HepG2 (cell line): Measurements from ENCODE around the gene CCNQ. TPM values are rescaled to one million over a fixed set of nuclear protein-coding genes. Genes with fewer than 3 reads are reported as not detected.

Experiments used
- ATAC-seq: fragments of 200-7000 bp; cut with Tn5 transposase; 3 replicates; pipeline ENCODE4 v1.9.1; 2020; ENCODE audit warnings: mild to moderate bottlenecking, moderate library complexity
- BruUV-seq: library from RNA; stranded (reverse); fragments of 400-500 nt; replicated peaks from 2 replicates; lab custom pipeline; 2021; lab: Mats Ljungman, UMichigan
- CTCF ChIA-PET: fragments of 300-600 bp; formaldehyde crosslinking; extraction: SDS; loops from one replicate; lab custom pipeline; 2021; ENCODE audit warnings: low total read pairs, inconsistent platforms, low intra/inter-chr PET ratio; lab: Yijun Ruan, JAX
- POLR2A ChIA-PET: fragments of 350-600 bp; sonication (Branson Sonifier 250); formaldehyde crosslinking; loops from one replicate; lab custom pipeline; 2020; ENCODE audit warnings: antibody characterized with exemption, inconsistent platforms; lab: Yijun Ruan, JAX
- DNase-seq: peaks from one replicate; pipeline ENCODE4 v3.0.0-alpha.2; 2015; ENCODE audit warnings: low spot score
- FAIRE-seq: peaks from 3 replicates; lab custom pipeline; 2011; peaks lifted over from hg19 to GRCh38; lab: Jason Lieb, UNC
- H2AFZ ChIP-seq: one replicate; pipeline ENCODE4 v1.6.1; 2011; ENCODE audit warnings: low read length, inconsistent platforms
- H3K27ac ChIP-seq: fragments of 300-600 bp; 3 replicates; pipeline ENCODE4 v1.8.0; 2011; ENCODE audit warnings: mixed run types, mild to moderate bottlenecking, mixed read lengths, low read length, inconsistent platforms; ENCODE audit not compliant: insufficient read depth; ENCODE audit errors: extremely low read length
- H3K27me3 ChIP-seq, 2 experiments: fragments of 200-600 bp in 1 of 2; 2 replicates in 1 of 2; 3 replicates in 1 of 2; pipeline versions ENCODE4 v1.6.0 to v1.8.0; 2011; ENCODE audit warnings: low read length in 2 of 2, mild to moderate bottlenecking in 2 of 2, moderate library complexity in 2 of 2, inconsistent platforms in 1 of 2; ENCODE audit not compliant: insufficient read depth in 2 of 2, control insufficient read depth in 1 of 2
- H3K36me3 ChIP-seq, 2 experiments: fragments of 200-600 bp in 1 of 2; replicated peaks in 1 of 2; 2 replicates in 1 of 2; 3 replicates in 1 of 2; pipeline versions ENCODE4 v1.5.1 to v1.8.0; 2011; ENCODE audit warnings: low read length in 2 of 2, inconsistent platforms in 1 of 2; ENCODE audit not compliant: insufficient read depth in 2 of 2, control insufficient read depth in 1 of 2
- H3K4me1 ChIP-seq: 2 replicates; pipeline ENCODE4 v1.5.1; 2012; ENCODE audit warnings: low read length, inconsistent platforms; ENCODE audit not compliant: insufficient read depth
- H3K4me2 ChIP-seq: 2 replicates; pipeline ENCODE4 v1.6.0; 2011; ENCODE audit warnings: low read depth, low read length, inconsistent platforms
- H3K4me3 ChIP-seq, 3 experiments: fragments of 200-600 bp in 1 of 3; sonication (generic), shearing (Covaris generic) in 1 of 3; replicated peaks in 1 of 3; 2 replicates each; pipeline ENCODE4 v1.5.1; 2011 to 2016; ENCODE audit warnings: low read length in 3 of 3, inconsistent platforms in 2 of 3, low read depth in 2 of 3, mild to moderate bottlenecking in 2 of 3, control low read depth in 1 of 3, mixed read lengths in 1 of 3; ENCODE audit not compliant: insufficient read depth in 1 of 3
- H3K79me2 ChIP-seq: one replicate; pipeline ENCODE4 v1.6.1; 2011; ENCODE audit warnings: low read length, inconsistent platforms; ENCODE audit not compliant: insufficient read depth
- H3K9ac ChIP-seq: 2 replicates; pipeline ENCODE4 v1.6.0; 2011; ENCODE audit warnings: mild to moderate bottlenecking, low read depth, low read length, inconsistent platforms; ENCODE audit not compliant: insufficient read depth
- H3K9me3 ChIP-seq: 2 replicates; pipeline ENCODE4 v1.5.1; 2012; ENCODE audit warnings: mild to moderate bottlenecking, low read length
- H4K20me1 ChIP-seq: 2 replicates; pipeline ENCODE4 v1.6.0; 2011; ENCODE audit warnings: inconsistent platforms, mild to moderate bottlenecking, low read length, moderate library complexity; ENCODE audit not compliant: insufficient read depth
- ARNTL ChIP-seq: sonication (generic); formaldehyde crosslinking; IDR thresholded peaks from 2 replicates; pipeline ENCODE4 v1.4.0; 2020; ENCODE audit warnings: mild to moderate bottlenecking, missing genetic modification reagents
- CBX1 ChIP-seq: IDR thresholded peaks from one replicate; pipeline ENCODE4 v1.6.1; 2016; ENCODE audit warnings: antibody characterized with exemption, low read depth
- CENPX ChIP-seq: sonication (generic); formaldehyde crosslinking; IDR thresholded peaks from 2 replicates; pipeline ENCODE4 v1.9.0; 2021; ENCODE audit warnings: mild to moderate bottlenecking, missing genetic modification reagents, moderate library complexity
- DNMT3B ChIP-seq: conservative IDR thresholded peaks from 2 replicates; pipeline ENCODE4 v1.6.1; 2016; ENCODE audit warnings: missing biosample characterization, control low read depth
- FOXP1 ChIP-seq, 2 experiments: fragments of 450-650 bp in 1 of 2; IDR thresholded peaks; 2 replicates each; pipeline ENCODE4 v1.6.1; 2017 to 2018; ENCODE audit warnings: antibody characterized with exemption in 1 of 2
- KDM5B ChIP-seq: sonication (generic); formaldehyde crosslinking; IDR thresholded peaks from 2 replicates; pipeline ENCODE4 v1.4.0; 2020; ENCODE audit warnings: missing genetic modification reagents, mild to moderate bottlenecking, borderline replicate concordance
- MTF1 ChIP-seq: sonication (generic); formaldehyde crosslinking; IDR thresholded peaks from 2 replicates; pipeline ENCODE4 v1.5.0; 2020; ENCODE audit warnings: missing genetic modification reagents
- NKX3-1 ChIP-seq: sonication (generic); formaldehyde crosslinking; IDR thresholded peaks from 2 replicates; pipeline ENCODE4 v1.5.0; 2020; ENCODE audit warnings: missing genetic modification reagents
- REL ChIP-seq: sonication (generic); formaldehyde crosslinking; conservative IDR thresholded peaks from 2 replicates; pipeline ENCODE4 v1.8.0; 2022; ENCODE audit warnings: mild to moderate bottlenecking, missing genetic modification reagents, moderate library complexity
- SP1 ChIP-seq, 2 experiments: fragments of 450-650 bp in 1 of 2; sonication (generic) in 1 of 2; formaldehyde crosslinking in 1 of 2; IDR thresholded peaks; 2 replicates each; pipeline versions ENCODE4 v1.4.0 to v1.6.1; 2016 to 2020; ENCODE audit warnings: missing genetic modification reagents in 1 of 2
- ZIK1 ChIP-seq: sonication (generic); formaldehyde crosslinking; IDR thresholded peaks from 2 replicates; pipeline ENCODE4 v1.5.0; 2020; ENCODE audit warnings: mild to moderate bottlenecking, low read depth, missing genetic modification reagents, borderline replicate concordance
- ZMYM4 ChIP-seq: sonication (generic); formaldehyde crosslinking; IDR thresholded peaks from 2 replicates; pipeline ENCODE4 v1.8.1; 2023; ENCODE audit warnings: mild to moderate bottlenecking, missing genetic modification reagents
- ZNF180 ChIP-seq: sonication (generic); formaldehyde crosslinking; IDR thresholded peaks from 2 replicates; pipeline ENCODE4 v1.4.0; 2020; ENCODE audit warnings: low read depth, missing genetic modification reagents, borderline replicate concordance
- ZNF501 ChIP-seq: sonication (generic); formaldehyde crosslinking; IDR thresholded peaks from 2 replicates; pipeline ENCODE4 v1.5.1; 2020; ENCODE audit warnings: mild to moderate bottlenecking, moderate library complexity, missing genetic modification reagents
- ZSCAN30 ChIP-seq: sonication (generic); formaldehyde crosslinking; IDR thresholded peaks from 2 replicates; pipeline ENCODE4 v1.5.0; 2020; ENCODE audit warnings: mild to moderate bottlenecking, missing genetic modification reagents
- WGBS: methylation state at CpG from one replicate; pipeline ENCODE4 v1.1.6; 2017; ENCODE audit warnings: low lambda C conversion rate; 5-methylcytosine and 5-hydroxymethylcytosine counted together
- in situ Hi-C: cut with HindIII; loops from 2 replicates; pipeline ENCODE4 v1.10.0; 2017; ENCODE audit warnings: low pct_unique_long_range_greater_than_20kb; ENCODE audit not compliant: extremely low pct_ligation_motif_present
- intact Hi-C: fragments of 100-400 bp; cut with micrococcal nuclease; formaldehyde crosslinking; loops from one replicate; pipeline ENCODE4 v1.10.0; 2022; ENCODE audit not compliant: unreplicated experiment
- polyA plus RNA-seq, 8 experiments: library from polyadenylated mRNA; depleted of rRNA in 3 of 8; stranded (reverse) in 7 of 8; unstranded in 1 of 8; fragments of >200 nt; fragmentation: Illumina TruSeq in 4 of 8; extraction: Trizol in 4 of 8; gene quantifications; 2 replicates each; pipeline versions ENCODE4 v1.2.1 to v1.2.3, GENCODE V29; 2011 to 2016; ENCODE audit warnings: low read depth in 4 of 8, missing spikeins in 1 of 8, mixed read lengths in 1 of 8; ENCODE audit not compliant: insufficient read depth in 1 of 8
- total RNA-seq, 5 experiments: library from RNA; depleted of rRNA; stranded (reverse); fragments of >200 nt; fragmentation: Illumina TruSeq; extraction: Trizol; gene quantifications; 2 replicates each; pipeline ENCODE4 v1.2.3, GENCODE V29; 2016; ENCODE audit warnings: low read depth in 1 of 5
- TF ChIP-seq, protein P1 (sequence below): sonication (generic); formaldehyde crosslinking; IDR thresholded peaks from 2 replicates; pipeline ENCODE4 v1.9.0; 2021; ENCODE audit warnings: missing genetic modification reagents, mild to moderate bottlenecking, borderline replicate concordance
- TF ChIP-seq, protein P2 (sequence below): IDR thresholded peaks from 2 replicates; pipeline ENCODE4 v1.6.1; 2018; ENCODE audit warnings: missing genetic modification reagents, mild to moderate bottlenecking, missing compliant biosample characterization

The CCNQ gene
- total and polyA plus RNA-seq, 2 of the 13 experiments (the other 11 are each of a cell fraction or from before 2014, with no cell fraction given) = 15.0 to 25.5 TPM

DNA sequence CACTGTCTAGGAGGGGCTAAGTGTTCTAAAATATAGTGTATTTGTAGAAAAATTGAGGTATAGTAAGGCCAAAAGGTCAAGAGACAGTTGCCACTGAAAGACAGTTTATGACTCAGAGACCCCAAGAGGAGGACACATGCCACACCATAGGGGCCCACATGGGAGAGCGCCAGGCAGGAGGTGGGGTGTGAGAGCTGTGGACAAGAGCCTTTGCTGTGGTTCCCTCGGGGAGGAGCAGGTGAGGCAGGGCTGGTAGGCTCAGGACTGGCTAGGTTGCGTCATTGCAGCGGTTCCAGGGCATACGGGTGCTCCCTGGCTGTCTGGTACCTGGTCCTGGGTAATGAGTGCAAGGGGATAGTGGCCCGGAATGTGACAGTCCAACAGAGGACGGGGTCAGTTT, 37.6 kb downstream of the CCNQ start:
- intact Hi-C loops (no loop called here), in situ Hi-C loops (loop anchor here (5.0 kb wide), 1 partner anchor 46 kb away; no protein-coding TSS in a partner anchor)
- no peak overlapping the region for H3K4me3 ChIP-seq
- no peak for DNase-seq
- ATAC-seq = no peak
- peaks cover 0 to 29% of the 10 kb centered on the region in 2 experiments; a peak in 3 of 5 replicates for H3K27me3 ChIP-seq
- no peak overlapping the region for H2AFZ ChIP-seq
- H3K36me3 ChIP-seq = no peaks in the 10 kb centered on the region
- no peak for FAIRE-seq
- peaks cover 11% of the 10 kb centered on the region for H3K4me1 ChIP-seq
- POLR2A ChIA-PET = no interaction called here
- no peaks in the 10 kb centered on the region for H3K79me2 ChIP-seq
- no peak overlapping the region for H3K9ac ChIP-seq
- no peaks in the 10 kb centered on the region for H4K20me1 ChIP-seq
- BruUV-seq = no TSS peak
- no peak overlapping the region for H3K27ac ChIP-seq
- no peak overlapping the region for H3K4me2 ChIP-seq
- no CpG with 5 or more reads among the region's 7 CpGs for WGBS
- H3K9me3 ChIP-seq = no peaks in the 10 kb centered on the region
- no peak for TF ChIP-seq DNMT3B (CRISPR knock-in tag)
- TF ChIP-seq, protein P1, sequence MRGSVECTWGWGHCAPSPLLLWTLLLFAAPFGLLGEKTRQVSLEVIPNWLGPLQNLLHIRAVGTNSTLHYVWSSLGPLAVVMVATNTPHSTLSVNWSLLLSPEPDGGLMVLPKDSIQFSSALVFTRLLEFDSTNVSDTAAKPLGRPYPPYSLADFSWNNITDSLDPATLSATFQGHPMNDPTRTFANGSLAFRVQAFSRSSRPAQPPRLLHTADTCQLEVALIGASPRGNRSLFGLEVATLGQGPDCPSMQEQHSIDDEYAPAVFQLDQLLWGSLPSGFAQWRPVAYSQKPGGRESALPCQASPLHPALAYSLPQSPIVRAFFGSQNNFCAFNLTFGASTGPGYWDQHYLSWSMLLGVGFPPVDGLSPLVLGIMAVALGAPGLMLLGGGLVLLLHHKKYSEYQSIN (CRISPR knock-in tag) = no peak
- TF ChIP-seq MTF1 (CRISPR knock-in tag) = no peak
- no peak for TF ChIP-seq ZIK1 (CRISPR knock-in tag)
- TF ChIP-seq SP1 (IDR thresholded peaks at IDR 0.05) = no peak
- no peak for TF ChIP-seq SP1 (CRISPR knock-in tag; IDR thresholded peaks at IDR 0.05)
- no peak for TF ChIP-seq ZNF501
- TF ChIP-seq, protein P2, sequence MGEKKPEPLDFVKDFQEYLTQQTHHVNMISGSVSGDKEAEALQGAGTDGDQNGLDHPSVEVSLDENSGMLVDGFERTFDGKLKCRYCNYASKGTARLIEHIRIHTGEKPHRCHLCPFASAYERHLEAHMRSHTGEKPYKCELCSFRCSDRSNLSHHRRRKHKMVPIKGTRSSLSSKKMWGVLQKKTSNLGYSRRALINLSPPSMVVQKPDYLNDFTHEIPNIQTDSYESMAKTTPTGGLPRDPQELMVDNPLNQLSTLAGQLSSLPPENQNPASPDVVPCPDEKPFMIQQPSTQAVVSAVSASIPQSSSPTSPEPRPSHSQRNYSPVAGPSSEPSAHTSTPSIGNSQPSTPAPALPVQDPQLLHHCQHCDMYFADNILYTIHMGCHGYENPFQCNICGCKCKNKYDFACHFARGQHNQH (CRISPR knock-in tag) = no peak
- TF ChIP-seq FOXP1 (IDR thresholded peaks at IDR 0.05) = no peak
- TF ChIP-seq FOXP1 (CRISPR knock-in tag; IDR thresholded peaks at IDR 0.05) = no peak
- TF ChIP-seq ZNF180 (CRISPR knock-in tag) = no peak
- no peak for TF ChIP-seq NKX3-1 (CRISPR knock-in tag)
- no peak for TF ChIP-seq CENPX (CRISPR knock-in tag)
- TF ChIP-seq REL (CRISPR knock-in tag) = no peak
- no peak for TF ChIP-seq KDM5B (CRISPR knock-in tag)
- no peak for TF ChIP-seq ZSCAN30 (CRISPR knock-in tag)
- TF ChIP-seq CBX1 = no peak
- TF ChIP-seq ARNTL = no peak
- no peak for TF ChIP-seq ZMYM4 (CRISPR knock-in tag)
- TF ChIP-seq, all 625 proteins: peak for 0
- CTCF ChIA-PET = no interaction called here
